Glutamatergic neuron (in vitro differentiated cells): Measurements from ENCODE around the gene CAMK1D. TPM values are rescaled to one million over a fixed set of nuclear protein-coding genes. Genes with fewer than 3 reads are reported as not detected.

ENCODE experiments used
- DNase-seq: peaks from one replicate; pipeline ENCODE4 v3.0.0; 2022
- H3K27ac Mint-ChIP-seq: one replicate; pipeline ENCODE4 v1.8.0; 2020; ENCODE audit warnings: mild to moderate bottlenecking, mixed read lengths, inconsistent platforms; ENCODE audit not compliant: unreplicated experiment
- H3K27me3 Mint-ChIP-seq: one replicate; pipeline ENCODE4 v1.8.0; 2020; ENCODE audit warnings: mild to moderate bottlenecking, moderate library complexity, mixed read lengths, inconsistent platforms; ENCODE audit not compliant: unreplicated experiment
- H3K36me3 Mint-ChIP-seq: one replicate; pipeline ENCODE4 v1.8.0; 2020; ENCODE audit warnings: mild to moderate bottlenecking, mixed read lengths, inconsistent platforms; ENCODE audit not compliant: unreplicated experiment
- H3K4me1 Mint-ChIP-seq: one replicate; pipeline ENCODE4 v1.8.0; 2020; ENCODE audit warnings: mild to moderate bottlenecking, low read depth, mixed read lengths, inconsistent platforms; ENCODE audit not compliant: unreplicated experiment
- H3K4me3 Mint-ChIP-seq: one replicate; pipeline ENCODE4 v1.8.0; 2020; ENCODE audit warnings: mild to moderate bottlenecking, mixed read lengths, inconsistent platforms; ENCODE audit not compliant: unreplicated experiment
- H3K9me3 Mint-ChIP-seq: one replicate; pipeline ENCODE4 v1.8.0; 2020; ENCODE audit warnings: mild to moderate bottlenecking, moderate library complexity, mixed read lengths, inconsistent platforms; ENCODE audit not compliant: unreplicated experiment
- total RNA-seq: library from RNA; stranded (reverse); fragmentation: NEBNext Ultra II Directional; extraction: Animal tissue kit (Norgen Biotek cat#: 25700); gene quantifications from one replicate; pipeline ENCODE4 v1.2.1, GENCODE V29; 2021; ENCODE audit not compliant: unreplicated experiment
- TF ChIP-seq, protein P1 (sequence below): fragments of 200-600 bp; sonication (generic); IDR thresholded peaks from one replicate; pipeline ENCODE4 v1.5.0; 2021; ENCODE audit not compliant: partially characterized antibody, unreplicated experiment

Gene CAMK1D
- total RNA-seq, 1 donor from 2014 or later: 29.8 TPM

DNA sequence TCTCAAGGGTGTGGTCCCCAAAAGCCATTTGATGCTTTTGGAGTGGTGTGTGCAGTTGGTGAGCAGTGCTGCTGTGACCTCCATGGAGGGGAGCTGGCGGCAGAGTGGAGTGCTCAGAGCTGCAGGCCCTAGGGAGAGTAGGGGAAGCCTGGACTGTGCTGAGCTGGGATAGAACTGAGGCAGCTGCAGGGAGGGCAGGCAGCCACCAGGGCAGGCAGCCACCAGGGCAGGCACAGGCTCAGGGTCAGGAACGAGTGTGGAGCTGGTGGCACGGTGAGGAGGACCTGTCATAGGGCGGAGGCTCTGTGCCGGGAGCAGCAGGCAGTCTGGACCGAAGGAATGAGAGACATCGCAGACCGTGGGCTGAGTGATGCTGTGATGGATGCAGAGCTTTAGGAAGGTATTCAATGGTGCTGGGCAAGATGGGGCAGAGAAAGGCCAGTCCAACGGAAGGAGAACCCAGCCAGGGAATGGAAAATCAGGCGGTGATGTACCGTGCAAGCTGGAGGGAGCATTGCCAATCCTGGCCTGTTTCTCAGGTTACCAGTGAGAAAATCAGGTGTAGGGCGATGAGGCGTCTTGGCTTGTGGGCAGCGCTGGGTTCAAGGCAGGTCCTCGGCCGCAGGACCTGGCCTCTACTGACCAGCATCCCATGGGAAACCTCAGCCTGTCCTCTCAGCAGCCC is 152.6 kb downstream of the CAMK1D start:
- Mint-ChIP-seq H3K4me3 (peak overlapping the region; percentile 51), H3K27ac (peak overlapping the region; percentile 82), H3K4me1 (peaks cover 36% of the 10 kb centered on the region), H3K27me3 (peaks cover 2% of the 10 kb centered on the region), H3K36me3 (no peaks in the 10 kb centered on the region), H3K9me3 (peaks cover 9% of the 10 kb centered on the region)
- TF ChIP-seq, protein P1, sequence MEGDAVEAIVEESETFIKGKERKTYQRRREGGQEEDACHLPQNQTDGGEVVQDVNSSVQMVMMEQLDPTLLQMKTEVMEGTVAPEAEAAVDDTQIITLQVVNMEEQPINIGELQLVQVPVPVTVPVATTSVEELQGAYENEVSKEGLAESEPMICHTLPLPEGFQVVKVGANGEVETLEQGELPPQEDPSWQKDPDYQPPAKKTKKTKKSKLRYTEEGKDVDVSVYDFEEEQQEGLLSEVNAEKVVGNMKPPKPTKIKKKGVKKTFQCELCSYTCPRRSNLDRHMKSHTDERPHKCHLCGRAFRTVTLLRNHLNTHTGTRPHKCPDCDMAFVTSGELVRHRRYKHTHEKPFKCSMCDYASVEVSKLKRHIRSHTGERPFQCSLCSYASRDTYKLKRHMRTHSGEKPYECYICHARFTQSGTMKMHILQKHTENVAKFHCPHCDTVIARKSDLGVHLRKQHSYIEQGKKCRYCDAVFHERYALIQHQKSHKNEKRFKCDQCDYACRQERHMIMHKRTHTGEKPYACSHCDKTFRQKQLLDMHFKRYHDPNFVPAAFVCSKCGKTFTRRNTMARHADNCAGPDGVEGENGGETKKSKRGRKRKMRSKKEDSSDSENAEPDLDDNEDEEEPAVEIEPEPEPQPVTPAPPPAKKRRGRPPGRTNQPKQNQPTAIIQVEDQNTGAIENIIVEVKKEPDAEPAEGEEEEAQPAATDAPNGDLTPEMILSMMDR: peak; percentile 37
- DNase-seq: peak; percentile 60

DNA sequence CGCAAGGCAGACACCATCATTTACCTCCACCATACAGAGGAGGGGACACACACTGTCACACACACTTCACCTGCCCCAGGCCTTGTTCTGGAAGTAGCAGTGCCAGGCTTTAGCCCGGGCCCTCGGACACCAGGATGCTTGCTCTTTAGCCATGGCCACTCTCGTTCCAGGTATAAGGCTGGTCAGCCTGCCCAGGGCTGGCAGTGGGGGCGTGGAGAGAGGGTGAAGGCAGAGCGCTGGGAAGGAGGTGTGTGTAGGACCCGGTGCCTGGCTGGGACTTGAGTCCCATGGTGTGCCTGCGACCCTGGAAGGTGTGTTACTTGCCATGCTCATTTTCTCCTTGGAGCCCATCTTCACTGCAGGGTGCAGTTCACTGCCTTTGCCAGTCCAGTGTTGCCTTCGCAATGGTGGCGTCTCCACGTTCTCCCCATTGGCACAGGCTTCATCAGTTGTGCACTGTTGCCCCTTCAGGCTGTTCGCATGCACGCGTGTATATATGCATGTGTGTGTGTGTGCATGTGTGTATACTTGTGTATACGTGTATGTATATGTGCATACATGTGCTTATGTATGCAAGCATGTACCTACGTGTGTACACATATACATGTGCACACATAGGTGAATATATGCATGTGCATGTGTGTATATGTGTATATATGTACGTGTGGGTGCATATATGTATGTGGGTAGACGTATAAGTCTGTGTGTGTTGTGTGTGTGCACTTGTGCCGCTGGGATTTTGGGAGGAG is 153.4 kb downstream of the CAMK1D start:
- peaks cover 9% of the 10 kb centered on the region for H3K9me3 Mint-ChIP-seq
- peaks cover 1% of the 10 kb centered on the region for H3K27me3 Mint-ChIP-seq
- no peak overlapping the region for H3K4me3 Mint-ChIP-seq
- no peaks in the 10 kb centered on the region for H3K36me3 Mint-ChIP-seq
- no peak overlapping the region for H3K27ac Mint-ChIP-seq
- peaks cover 42% of the 10 kb centered on the region for H3K4me1 Mint-ChIP-seq
- DNase-seq: no peak
- TF ChIP-seq, protein P1: no peak

DNA sequence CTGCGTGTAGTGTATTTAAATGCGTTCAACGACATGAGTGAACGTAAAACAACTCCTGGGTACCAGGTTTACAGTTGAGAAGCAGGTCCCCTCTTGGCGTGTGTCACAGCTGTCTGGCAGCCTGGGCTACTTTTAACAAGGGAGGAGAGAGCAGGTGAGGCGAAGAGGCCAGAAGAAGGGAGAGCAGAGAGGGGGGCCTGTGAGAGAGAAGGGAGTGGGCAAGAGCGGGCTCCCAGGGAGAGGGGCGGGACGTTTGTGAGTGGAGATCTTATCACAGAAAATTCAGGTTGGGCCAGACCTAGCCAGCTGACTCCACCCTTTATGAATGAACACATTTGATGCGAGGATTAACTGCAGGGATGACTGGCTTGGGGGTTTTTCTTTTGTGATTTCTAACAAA is 154.0 kb downstream of the CAMK1D start:
- Mint-ChIP-seq H3K27me3 (peaks cover 2% of the 10 kb centered on the region), H3K36me3 (peaks cover 4% of the 10 kb centered on the region), H3K9me3 (peaks cover 7% of the 10 kb centered on the region), H3K4me3 (no peak overlapping the region), H3K4me1 (peaks cover 41% of the 10 kb centered on the region), H3K27ac (no peak overlapping the region)
- TF ChIP-seq, protein P1: no peak
- no peak for DNase-seq

DNA sequence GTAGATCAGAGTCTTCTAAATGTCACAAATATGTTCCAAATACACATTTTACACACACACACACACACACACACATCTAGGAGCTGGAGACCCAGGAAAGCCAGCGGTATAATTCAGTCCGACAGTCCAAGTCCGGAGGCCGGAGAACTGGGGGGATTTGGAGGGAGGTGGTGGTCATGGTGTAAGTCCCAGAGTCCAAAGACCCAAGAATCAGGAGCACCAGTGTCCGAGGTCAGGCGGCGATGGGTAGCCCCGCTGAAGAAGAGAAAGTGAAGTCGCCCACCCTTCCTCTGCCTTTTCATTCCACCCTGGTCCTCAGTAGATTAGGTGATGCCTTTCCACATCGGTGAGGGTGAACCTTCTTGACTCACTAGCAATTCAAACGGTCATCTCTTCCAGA is 154.8 kb downstream of the CAMK1D start:
- no peak overlapping the region for H3K27ac Mint-ChIP-seq
- peaks cover 6% of the 10 kb centered on the region for H3K9me3 Mint-ChIP-seq
- H3K36me3 Mint-ChIP-seq: peaks cover 4% of the 10 kb centered on the region
- H3K4me1 Mint-ChIP-seq: peaks cover 39% of the 10 kb centered on the region
- H3K27me3 Mint-ChIP-seq: peaks cover 2% of the 10 kb centered on the region
- H3K4me3 Mint-ChIP-seq: no peak overlapping the region
- TF ChIP-seq, protein P1: no peak
- no peak for DNase-seq

DNA sequence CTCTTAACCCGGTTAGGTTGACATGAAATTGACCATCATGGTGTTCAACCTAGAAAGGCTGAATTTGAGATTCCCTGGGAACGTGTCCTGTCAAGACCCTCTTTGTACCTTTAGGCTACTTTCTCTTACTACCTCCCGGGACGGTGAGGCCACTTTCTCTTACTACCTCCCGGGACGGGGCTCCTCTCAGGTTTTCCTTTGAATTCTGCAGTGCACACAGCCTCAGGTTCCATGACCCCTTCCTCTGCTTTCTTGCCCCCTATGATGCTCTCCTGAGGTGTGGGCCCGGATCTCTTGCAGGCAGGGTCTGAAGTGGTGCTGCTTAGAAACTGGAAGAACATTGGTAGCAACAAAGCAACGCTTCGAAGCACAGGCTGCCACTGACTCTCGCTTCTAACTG is 155.3 kb downstream of the CAMK1D start:
- peaks cover 6% of the 10 kb centered on the region for H3K9me3 Mint-ChIP-seq
- H3K4me3 Mint-ChIP-seq: no peak overlapping the region
- no peak overlapping the region for H3K27ac Mint-ChIP-seq
- peaks cover 34% of the 10 kb centered on the region for H3K4me1 Mint-ChIP-seq
- no peak for DNase-seq
- H3K27me3 Mint-ChIP-seq: peaks cover 2% of the 10 kb centered on the region
- TF ChIP-seq, protein P1: no peak
- peaks cover 4% of the 10 kb centered on the region for H3K36me3 Mint-ChIP-seq
